Peyer's patch (tissue), 4 donors: ENCODE measurements around the gene SLC10A1.

ENCODE experiments used
- CTCF ChIP-seq, 6 experiments: fragments of 450-650 bp in 4 of 6; fragments of 200-600 bp in 2 of 6; sonication (generic) in 1 of 6; IDR thresholded peaks; one replicate each; pipeline ENCODE4 v1.5.1; 2017 to 2019; ENCODE audit warnings: antibody characterized with exemption in 6 of 6, mild to moderate bottlenecking in 3 of 6, moderate library complexity in 1 of 6
- POLR2A ChIP-seq, 2 donors: fragments of 450-650 bp; IDR thresholded peaks; one replicate each; pipeline ENCODE4 v1.5.1; 2017; ENCODE audit warnings: antibody characterized with exemption in 2 of 2, mild to moderate bottlenecking in 2 of 2, moderate library complexity in 2 of 2

GRCh38 chr14:69753860-69754259 is 43.2 kb downstream of the SLC10A1 start:
- TF ChIP-seq CTCF (IDR thresholded peaks at IDR 0.05) (no peak), POLR2A (IDR thresholded peaks at IDR 0.05) (no peak)
